BE2C (cell line): ENCODE data around the gene EGFL8.
"Not testable (repeated sequence)": the region's sequence is repeated elsewhere in the genome, so short reads cannot be mapped to it uniquely, and the experiment has no call there.

Experiments used
- DNase-seq: peaks from one replicate; pipeline ENCODE4 v3.0.0-alpha.2; 2020
- H3K27me3 ChIP-seq: fragments of 250-450 bp; sonication (Bioruptor Pico); 2 replicates; pipeline ENCODE4 v1.5.1; 2020; ENCODE audit warnings: mild to moderate bottlenecking
- H3K36me3 ChIP-seq: fragments of 250-450 bp; sonication (Bioruptor Pico); 2 replicates; pipeline ENCODE4 v1.5.1; 2020; ENCODE audit warnings: mild to moderate bottlenecking
- H3K4me1 ChIP-seq: fragments of 250-450 bp; sonication (Bioruptor Pico); 2 replicates; pipeline ENCODE4 v1.5.1; 2020
- H3K4me3 ChIP-seq: 2 replicates; pipeline ENCODE4 v1.5.1; 2011; ENCODE audit warnings: low read depth, low read length
- H3K9me3 ChIP-seq: fragments of 250-450 bp; sonication (Bioruptor Pico); 2 replicates; pipeline ENCODE4 v1.5.1; 2020
- CTCF ChIP-seq: IDR thresholded peaks from 2 replicates; pipeline ENCODE4 v1.5.1; 2012; ENCODE audit warnings: mild to moderate bottlenecking, low read depth, low read length

The EGFL8 gene

GRCh38 chr6:32190911-32191677 lies 26.7 kb downstream of the EGFL8 start:
- Histone ChIP-seq H3K36me3 (peaks cover 14% of the 10 kb centered on the region), H3K4me1 (peaks cover 2% of the 10 kb centered on the region; the same call in 1 of the 2 replicates), H3K27me3 (no peaks in the 10 kb centered on the region), H3K4me3 (no peak overlapping the region), H3K9me3 (no peaks in the 10 kb centered on the region)
- TF ChIP-seq CTCF: no peak
- DNase-seq: no peak

- H3K9me3 ChIP-seq: no peaks in the 10 kb centered on the region
- peaks cover 2% of the 10 kb centered on the region; the same call in 1 of the 2 replicates for H3K4me1 ChIP-seq
- H3K4me3 ChIP-seq: no peak overlapping the region
- no peaks in the 10 kb centered on the region for H3K27me3 ChIP-seq
- peaks cover 11% of the 10 kb centered on the region for H3K36me3 ChIP-seq
- TF ChIP-seq CTCF: no peak
- no peak for DNase-seq
Measured at GRCh38 chr6:32191696-32192607, 27.6 kb downstream of the EGFL8 start.

- no peak for TF ChIP-seq CTCF
- DNase-seq: no peak
- peaks cover 4% of the 10 kb centered on the region for H3K36me3 ChIP-seq
- H3K27me3 ChIP-seq: no peaks in the 10 kb centered on the region
- H3K4me1 ChIP-seq: peaks cover 2% of the 10 kb centered on the region; the same call in 1 of the 2 replicates
- no peak within 1 kb of the TSS for H3K4me3 ChIP-seq
- H3K9me3 ChIP-seq: no peaks in the 10 kb centered on the region
Measured at GRCh38 chr6:32192608-32193039, 28.2 kb downstream of the EGFL8 start, which contains the start of gene GPSM3. Gene GPSM3 (minus strand): TSS chr6:32192643. CDS start chr6:32192513, 130 bp downstream.

- H3K4me3 ChIP-seq, H3K27me3 ChIP-seq, H3K36me3 ChIP-seq, DNase-seq, H3K9me3 ChIP-seq, H3K4me1 ChIP-seq: not testable (repeated sequence)
Measured at GRCh38 chr6:32193096-32193495, 28.7 kb downstream of the EGFL8 start.

- Histone ChIP-seq H3K27me3 (no peaks in the 10 kb centered on the region), H3K4me3 (no peak overlapping the region), H3K9me3 (no peaks in the 10 kb centered on the region), H3K4me1 (peaks cover 2% of the 10 kb centered on the region; the same call in 1 of the 2 replicates), H3K36me3 (no peaks in the 10 kb centered on the region)
- no peak for TF ChIP-seq CTCF
- DNase-seq: no peak
Measured at GRCh38 chr6:32194388-32194787, 30.0 kb downstream of the EGFL8 start.

GRCh38 chr6:32194825-32195651 lies 30.6 kb downstream of the EGFL8 start:
- H3K27me3 ChIP-seq: no peaks in the 10 kb centered on the region
- H3K4me1 ChIP-seq: peaks cover 2% of the 10 kb centered on the region; the same call in 1 of the 2 replicates
- no peaks in the 10 kb centered on the region for H3K9me3 ChIP-seq
- peak overlapping the region; percentile 52 for H3K4me3 ChIP-seq
- no peaks in the 10 kb centered on the region for H3K36me3 ChIP-seq
- TF ChIP-seq CTCF: peak; percentile 63
- DNase-seq: no peak
